Activated CD8-positive, alpha-beta T cell treated with anti-CD3 and anti-CD28 coated beads, Interleukin-2, amount 10 ng/mL, durations not matched to agents 7 days and 5 days (primary cell): Measurements from ENCODE around the gene HAPLN2. TPM values are rescaled to one million over a fixed set of nuclear protein-coding genes. Genes with fewer than 3 reads are reported as not detected.
"Not testable (repeated sequence)": the region's sequence is repeated elsewhere in the genome, so short reads cannot be mapped to it uniquely, and the experiment has no call there.

Experiments used
- ATAC-seq: fragments of 150-1000 bp; cut with Tn5 transposase; one replicate; pipeline ENCODE4 v1.10.0; 2021; ENCODE audit warnings: moderate library complexity
- CTCF ChIA-PET: fragments of 350-600 bp; sonication (Branson Sonifier 250); formaldehyde crosslinking; loops from one replicate; lab custom pipeline; 2021; ENCODE audit warnings: antibody characterized with exemption; lab: Charles Lee
- POLR2A ChIA-PET: fragments of 350-600 bp; sonication (Branson Sonifier 250); formaldehyde crosslinking; loops from one replicate; lab custom pipeline; 2021; ENCODE audit warnings: antibody characterized with exemption; lab: Charles Lee
- DNase-seq: peaks from one replicate; pipeline ENCODE4 v3.0.0-alpha.2; 2020
- H3K27ac Mint-ChIP-seq: one replicate; pipeline ENCODE4 v1.8.0; 2021; ENCODE audit warnings: mild to moderate bottlenecking, mixed read lengths
- H3K27me3 Mint-ChIP-seq: one replicate; pipeline ENCODE4 v1.8.0; 2021; ENCODE audit warnings: low read depth, mixed read lengths
- H3K36me3 Mint-ChIP-seq: one replicate; pipeline ENCODE4 v1.8.0; 2021; ENCODE audit warnings: low read depth, mixed read lengths
- H3K4me1 Mint-ChIP-seq: one replicate; pipeline ENCODE4 v1.8.0; 2021; ENCODE audit warnings: low read depth, mixed read lengths
- H3K4me3 Mint-ChIP-seq: one replicate; pipeline ENCODE4 v1.8.0; 2021; ENCODE audit warnings: mild to moderate bottlenecking, mixed read lengths
- H3K9me3 Mint-ChIP-seq: one replicate; pipeline ENCODE4 v1.8.0; 2022; ENCODE audit warnings: mixed read lengths; ENCODE audit not compliant: insufficient read depth
- total RNA-seq, 2 experiments: library from RNA; stranded (reverse); gene quantifications; one replicate each; pipeline ENCODE4 v1.2.3, GENCODE V29; 2021

HAPLN2 gene
- total RNA-seq, 2 experiments from 2014 or later: not detected

DNA sequence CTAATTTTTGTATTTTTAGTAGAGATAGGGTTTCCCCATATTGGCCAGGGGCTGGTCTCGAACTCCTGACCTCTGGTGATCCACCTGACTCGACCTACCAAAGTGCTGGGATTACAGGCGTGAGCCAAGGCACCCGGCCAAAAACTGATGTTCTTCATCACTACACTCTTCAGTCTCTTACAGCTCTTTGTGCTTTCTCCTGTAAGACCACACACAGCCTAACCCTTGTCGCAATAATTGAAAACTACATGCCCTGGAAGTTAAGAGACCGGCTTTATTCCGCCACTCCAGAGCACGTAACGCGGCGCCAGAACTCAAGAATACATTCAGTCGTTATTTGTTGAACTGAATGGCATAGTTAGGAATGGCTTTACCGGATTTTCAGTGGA lies 18.5 kb upstream of the HAPLN2 start:
- H3K4me3 Mint-ChIP-seq: peak overlapping the region; percentile 98
- ChIA-PET POLR2A (interaction anchor here (1.3 to 3.2 kb wide), 5 partner anchors 9 to 120 kb away, joined by 3 to 17 read pairs (median 5); partner anchors contain the start of genes MEF2D and NAXE), CTCF (interaction anchor here (0.8 to 4.0 kb wide), 15 partner anchors 8 to 215 kb away, joined by 3 to 19 read pairs (median 6); partner anchors contain the start of genes MEF2D and NAXE)
- peaks cover 37% of the 10 kb centered on the region for H3K4me1 Mint-ChIP-seq
- H3K9me3 Mint-ChIP-seq: no peaks in the 10 kb centered on the region
- ATAC-seq (peak; percentile 6), DNase-seq (no peak)
- peak overlapping the region; percentile 96 for H3K27ac Mint-ChIP-seq
- no peaks in the 10 kb centered on the region for H3K27me3 Mint-ChIP-seq
- H3K36me3 Mint-ChIP-seq: peaks cover 31% of the 10 kb centered on the region

DNA sequence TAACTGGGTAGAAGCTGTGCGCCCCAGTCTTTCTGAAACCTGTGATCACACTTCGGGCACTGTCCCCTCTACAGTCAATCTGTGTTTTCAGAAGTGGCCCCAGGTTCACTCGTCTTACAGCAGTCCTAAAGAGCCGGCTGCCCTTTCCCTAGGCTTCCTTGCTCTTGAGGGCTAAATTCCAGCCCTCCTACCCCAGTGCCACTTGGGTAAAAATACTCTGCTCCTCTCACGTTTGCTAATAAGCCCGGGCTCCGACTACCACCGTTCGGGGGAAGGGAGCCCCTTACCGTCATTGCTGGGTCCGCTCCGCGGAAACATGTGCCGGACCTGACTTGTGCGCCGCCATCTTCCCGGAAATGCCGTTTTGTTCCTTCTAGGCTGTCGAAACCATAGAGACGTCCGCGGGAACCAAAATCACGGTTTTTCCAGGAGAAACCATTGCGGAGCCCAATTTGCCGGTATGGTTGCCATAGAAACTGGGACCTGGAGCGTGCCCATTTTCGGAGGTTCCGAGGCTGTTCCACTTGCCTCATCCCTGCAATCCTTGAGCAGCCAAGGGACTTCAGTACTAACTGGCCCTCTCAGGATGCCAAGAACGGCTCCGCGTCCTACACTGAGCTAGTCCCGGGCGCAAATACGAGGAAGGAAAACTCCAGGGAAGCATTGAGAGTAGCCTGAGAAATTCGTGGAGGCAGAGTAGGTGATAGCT lies 17.9 kb upstream of the HAPLN2 start, which contains the start of gene GPATCH4:
Gene GPATCH4, minus strand, starts transcription at position 358 of the 709 bp plus-strand sequence.
- Mint-ChIP-seq H3K36me3 (peaks cover 26% of the 10 kb centered on the region), H3K4me3 (peak within 1 kb of the TSS; percentile 98), H3K27me3 (no peaks in the 10 kb centered on the region), H3K4me1 (peaks cover 37% of the 10 kb centered on the region), H3K27ac (peak within 1 kb of the TSS; percentile 96), H3K9me3 (no peaks in the 10 kb centered on the region)
- POLR2A ChIA-PET: interaction anchor here (0.6 to 3.2 kb wide), 11 partner anchors 10 to 120 kb away, joined by 3 to 17 read pairs (median 4); partner anchors contain the start of genes MEF2D and NAXE
- DNase-seq: peak; percentile 92
- CTCF ChIA-PET: interaction anchor here (0.8 to 4.0 kb wide), 14 partner anchors 10 to 215 kb away, joined by 3 to 19 read pairs (median 6); partner anchors contain the start of genes MEF2D and NAXE
- ATAC-seq: peak; percentile 84

DNA sequence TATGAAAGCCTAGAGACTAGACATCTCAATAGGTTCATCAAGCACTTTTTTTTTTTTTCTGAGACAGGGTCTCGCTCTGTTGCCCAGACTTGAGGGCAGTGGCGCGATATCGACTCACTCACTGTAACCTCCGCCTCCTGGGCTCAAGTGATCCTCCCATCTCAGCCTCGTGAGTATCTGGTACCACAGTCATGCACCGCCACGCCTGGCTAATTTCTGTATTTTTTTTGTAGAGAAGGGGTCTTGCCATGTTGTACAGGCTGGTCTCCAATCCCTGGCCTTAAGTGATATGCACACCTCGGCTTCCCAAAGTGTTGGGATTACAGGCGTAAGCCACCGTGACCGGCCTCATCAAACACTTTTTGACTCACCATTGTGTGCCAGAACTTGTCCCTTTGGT lies 17.3 kb upstream of the HAPLN2 start:
- peak overlapping the region; percentile 98 for H3K4me3 Mint-ChIP-seq
- ATAC-seq: peak; percentile 2
- ChIA-PET POLR2A (interaction anchor here (0.6 to 3.2 kb wide), 8 partner anchors 10 to 121 kb away, joined by 3 to 12 read pairs (median 4); partner anchors contain the start of genes MEF2D and NAXE), CTCF (interaction anchor here (1.0 to 4.0 kb wide), 7 partner anchors 10 to 216 kb away, joined by 3 to 19 read pairs (median 6); partner anchors contain the start of genes MEF2D and NAXE)
- peaks cover 24% of the 10 kb centered on the region for H3K36me3 Mint-ChIP-seq
- no peak for DNase-seq
- peak overlapping the region; percentile 96 for H3K27ac Mint-ChIP-seq
- no peaks in the 10 kb centered on the region for H3K9me3 Mint-ChIP-seq
- H3K4me1 Mint-ChIP-seq: peaks cover 37% of the 10 kb centered on the region
- peaks cover 3% of the 10 kb centered on the region for H3K27me3 Mint-ChIP-seq

DNA sequence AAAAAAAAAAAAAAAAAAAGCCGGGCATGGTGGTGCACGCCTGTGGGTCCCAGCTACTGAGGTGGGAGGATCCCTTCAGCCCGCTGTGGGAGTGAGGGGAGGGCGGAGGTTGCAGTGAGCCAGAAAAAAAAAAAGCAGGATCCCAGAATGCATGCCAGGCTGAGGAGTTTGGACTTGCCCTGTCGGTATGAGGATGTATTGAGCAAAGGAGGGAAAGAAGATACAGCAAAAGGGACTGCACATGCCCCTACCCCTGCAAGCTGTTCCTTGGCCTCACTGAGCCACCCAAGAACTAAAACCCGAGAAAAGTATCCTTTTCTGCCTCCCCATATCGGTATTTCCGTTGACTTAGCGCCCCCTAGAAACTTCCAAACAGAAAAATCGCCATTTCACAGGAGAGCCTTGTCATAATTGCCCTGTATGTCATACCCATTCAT lies 16.6 kb upstream of the HAPLN2 start:
- Mint-ChIP-seq H3K4me1 (peaks cover 40% of the 10 kb centered on the region), H3K4me3 (peak overlapping the region; percentile 16), H3K27ac (no peak overlapping the region), H3K9me3 (no peaks in the 10 kb centered on the region), H3K27me3 (peaks cover 3% of the 10 kb centered on the region), H3K36me3 (peaks cover 19% of the 10 kb centered on the region)
- ATAC-seq: no peak
- ChIA-PET CTCF (interaction anchor here (0.6 to 4.0 kb wide), 5 partner anchors 9 to 217 kb away, joined by 3 to 21 read pairs (median 6); partner anchors contain the start of gene NAXE), POLR2A (interaction anchor here (0.6 to 1.1 kb wide), 3 partner anchors 20 to 46 kb away, joined by 3 to 6 read pairs (median 4); no protein-coding TSS in a partner anchor)
- peak; percentile 37 for DNase-seq

DNA sequence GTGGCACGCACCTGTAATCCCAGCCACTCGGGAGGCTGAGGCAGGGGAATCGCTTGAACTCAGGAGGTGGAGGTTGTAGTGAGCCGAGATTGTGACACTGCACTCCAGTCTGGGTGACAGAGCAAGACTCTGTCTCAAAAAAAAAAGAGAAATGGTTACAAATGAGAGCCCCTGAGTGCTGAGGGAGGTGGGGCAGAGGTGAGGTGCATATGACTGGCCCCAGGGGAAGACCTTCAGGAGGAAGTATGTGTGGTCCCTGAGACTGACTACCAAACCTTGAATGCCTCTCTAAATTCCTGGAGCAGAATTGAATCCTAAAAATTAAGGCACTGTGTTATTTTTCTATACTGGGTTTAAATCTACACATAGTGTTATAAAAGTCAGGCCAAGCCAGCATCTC lies 11.9 kb upstream of the HAPLN2 start:
- POLR2A ChIA-PET, ATAC-seq, DNase-seq, H3K36me3 Mint-ChIP-seq, H3K27ac Mint-ChIP-seq, H3K9me3 Mint-ChIP-seq, H3K4me3 Mint-ChIP-seq: not testable (repeated sequence)
- CTCF ChIA-PET: interaction anchor here (0.8 to 2.1 kb wide), 16 partner anchors 8 to 221 kb away, joined by 4 to 57 read pairs (median 10); partner anchors contain the start of gene NAXE
- H3K4me1 Mint-ChIP-seq: peaks cover 20% of the 10 kb centered on the region
- H3K27me3 Mint-ChIP-seq: peaks cover 10% of the 10 kb centered on the region

DNA sequence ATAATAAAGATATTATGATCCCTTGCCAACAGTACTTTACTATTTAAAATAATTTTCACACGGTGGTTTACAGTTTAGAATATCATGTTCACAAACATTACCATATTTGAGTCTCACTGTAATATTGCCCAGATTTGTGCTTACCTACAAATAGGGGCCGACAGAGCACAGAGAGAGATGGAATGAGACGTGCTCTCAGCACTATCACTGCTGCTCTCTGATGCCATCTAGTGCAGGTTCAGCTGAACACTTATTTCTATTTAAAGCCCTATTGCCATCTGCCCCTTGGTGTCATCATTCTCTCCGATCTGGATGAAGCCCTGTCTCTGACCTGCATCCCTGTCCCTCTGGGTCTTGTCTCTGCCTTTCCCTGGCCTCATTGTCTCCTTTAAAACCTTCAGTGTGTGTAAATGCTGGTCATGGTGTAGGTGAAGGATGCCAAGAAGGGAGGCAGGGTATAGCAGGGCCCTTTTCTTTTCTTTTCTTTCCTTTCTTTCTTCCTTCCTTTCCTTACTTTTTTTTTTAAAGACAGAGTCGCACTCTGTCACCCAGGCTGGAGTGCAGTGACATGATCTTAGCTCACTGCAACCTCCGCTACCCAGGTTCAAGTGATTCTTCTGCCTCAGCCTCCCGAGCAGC lies 11.1 kb upstream of the HAPLN2 start:
- no peak overlapping the region for H3K27ac Mint-ChIP-seq
- peak; percentile 83 for DNase-seq
- ATAC-seq: peak; percentile 96
- ChIA-PET POLR2A (interaction anchor here (0.6 to 0.9 kb wide), 3 partner anchors 10 to 223 kb away, joined by 4 to 6 read pairs (median 4); no protein-coding TSS in a partner anchor), CTCF (interaction anchor here (0.8 to 2.1 kb wide), 40 partner anchors 9 to 230 kb away, joined by 3 to 57 read pairs (median 6); partner anchors contain the start of genes HAPLN2, IQGAP3, MEF2D and NAXE)
- H3K36me3 Mint-ChIP-seq: no peaks in the 10 kb centered on the region
- peaks cover 16% of the 10 kb centered on the region for H3K27me3 Mint-ChIP-seq
- H3K4me3 Mint-ChIP-seq: no peak overlapping the region
- no peaks in the 10 kb centered on the region for H3K9me3 Mint-ChIP-seq
- H3K4me1 Mint-ChIP-seq: peaks cover 15% of the 10 kb centered on the region

DNA sequence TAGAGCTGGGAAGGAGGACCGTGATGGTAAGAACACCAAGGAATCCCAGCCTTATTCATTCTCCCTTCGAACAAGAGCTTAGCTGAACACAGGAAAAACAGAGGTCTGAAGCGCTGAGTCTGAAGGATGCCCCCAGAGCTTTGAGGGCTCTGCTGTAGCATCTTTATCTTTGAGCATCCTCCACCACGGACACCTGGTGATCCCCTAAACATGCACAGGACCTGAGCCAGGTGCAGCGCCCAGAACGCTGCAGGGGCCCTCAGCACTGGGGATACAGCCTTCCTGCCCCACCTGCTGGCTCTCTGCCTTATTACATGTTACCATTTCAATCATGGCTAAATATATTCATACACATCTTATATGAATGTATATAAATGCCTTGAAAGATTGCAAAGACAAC lies 10.2 kb upstream of the HAPLN2 start:
- DNase-seq: peak; percentile 79
- ChIA-PET CTCF (interaction anchor here (0.8 to 2.1 kb wide), 36 partner anchors 8 to 230 kb away, joined by 3 to 57 read pairs (median 6); partner anchors contain the start of genes HAPLN2, IQGAP3, MEF2D and NAXE), POLR2A (interaction anchor here (0.9 kb wide), 1 partner anchor 224 kb away, joined by 4 read pairs; no protein-coding TSS in a partner anchor)
- Mint-ChIP-seq H3K4me1 (peaks cover 15% of the 10 kb centered on the region), H3K27ac (no peak overlapping the region), H3K27me3 (peaks cover 18% of the 10 kb centered on the region), H3K4me3 (no peak overlapping the region), H3K36me3 (no peaks in the 10 kb centered on the region), H3K9me3 (no peaks in the 10 kb centered on the region)
- peak; percentile 83 for ATAC-seq

DNA sequence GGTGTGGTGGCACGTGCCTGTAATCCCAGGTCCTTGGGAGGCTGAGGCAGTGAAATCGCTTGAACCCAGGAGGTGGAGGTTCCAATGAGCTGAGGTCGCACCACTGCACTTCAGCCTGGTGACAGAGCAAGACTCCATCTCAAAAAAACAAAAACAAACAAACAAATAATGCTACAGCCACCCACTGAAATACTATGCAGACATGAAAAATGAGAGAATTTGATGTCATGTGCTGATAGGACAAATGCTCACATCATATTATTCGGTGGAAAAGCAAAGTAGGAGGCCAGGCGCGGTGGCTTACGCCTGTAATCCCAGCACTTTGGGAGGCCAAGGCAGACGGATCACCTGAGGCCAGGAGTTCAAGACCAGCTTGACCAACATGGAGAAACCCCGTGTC lies 9.1 kb upstream of the HAPLN2 start:
- peaks cover 15% of the 10 kb centered on the region for H3K4me1 Mint-ChIP-seq
- CTCF ChIA-PET: interaction anchor here (0.7 to 5.6 kb wide), 4 partner anchors 28 to 225 kb away, joined by 3 to 38 read pairs (median 10); no protein-coding TSS in a partner anchor
- DNase-seq, ATAC-seq, H3K9me3 Mint-ChIP-seq, H3K36me3 Mint-ChIP-seq, H3K4me3 Mint-ChIP-seq, H3K27ac Mint-ChIP-seq: not testable (repeated sequence)
- peaks cover 24% of the 10 kb centered on the region for H3K27me3 Mint-ChIP-seq
- POLR2A ChIA-PET: interaction anchor here (0.5 kb wide), 1 partner anchor 227 kb away, joined by 3 read pairs; no protein-coding TSS in a partner anchor

DNA sequence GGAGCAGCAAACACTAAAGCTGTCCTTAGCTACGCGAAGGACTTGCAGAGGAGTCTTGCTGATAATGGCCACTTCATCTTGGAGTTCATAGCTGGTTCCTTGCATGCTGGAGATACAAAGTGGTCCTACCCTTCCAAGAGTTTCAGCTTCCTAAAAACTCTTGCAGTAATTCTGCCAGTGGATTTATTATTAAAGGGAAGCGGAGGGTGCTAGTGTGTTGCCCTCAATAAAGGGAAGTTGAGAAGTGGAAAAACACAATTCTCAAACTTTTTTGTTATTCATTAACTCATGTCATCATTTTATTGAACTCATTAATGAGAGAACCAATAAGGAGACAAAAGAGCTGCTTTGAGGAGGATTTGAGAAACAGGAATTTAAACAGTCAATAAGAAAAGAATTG lies 6.5 kb upstream of the HAPLN2 start:
- ChIA-PET POLR2A (no interaction called here), CTCF (interaction anchor here (0.7 to 5.6 kb wide), 14 partner anchors 10 to 227 kb away, joined by 3 to 38 read pairs (median 6); no protein-coding TSS in a partner anchor)
- Mint-ChIP-seq H3K36me3 (no peaks in the 10 kb centered on the region), H3K4me1 (peaks cover 11% of the 10 kb centered on the region), H3K27me3 (peaks cover 35% of the 10 kb centered on the region), H3K9me3 (no peaks in the 10 kb centered on the region), H3K4me3 (no peak overlapping the region), H3K27ac (no peak overlapping the region)
- no peak for DNase-seq
- ATAC-seq: no peak

DNA sequence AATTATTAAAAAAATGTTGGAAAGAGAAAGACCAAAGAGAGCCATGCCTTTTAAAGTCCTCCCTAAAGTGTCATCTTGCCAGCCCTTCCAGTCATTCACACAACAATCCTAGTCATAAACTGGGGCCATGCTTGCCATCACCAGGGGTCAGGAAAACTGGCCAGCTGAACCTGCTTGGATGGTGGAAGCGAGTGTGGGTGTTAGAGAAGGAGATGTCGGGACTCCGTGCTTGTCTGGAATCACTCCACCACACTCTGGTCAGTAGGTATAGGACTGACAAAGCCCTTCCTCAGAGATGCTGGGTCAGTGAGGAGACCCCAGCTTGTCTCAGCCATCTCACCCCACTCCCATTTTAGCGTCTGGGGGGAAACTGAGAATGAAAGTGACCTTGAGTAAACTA lies 3.3 kb upstream of the HAPLN2 start:
- ChIA-PET POLR2A (no interaction called here), CTCF (no interaction called here)
- Mint-ChIP-seq H3K4me3 (no peak overlapping the region), H3K4me1 (peaks cover 5% of the 10 kb centered on the region), H3K27me3 (peaks cover 58% of the 10 kb centered on the region), H3K27ac (no peak overlapping the region), H3K36me3 (no peaks in the 10 kb centered on the region), H3K9me3 (no peaks in the 10 kb centered on the region)
- ATAC-seq (no peak), DNase-seq (no peak)

DNA sequence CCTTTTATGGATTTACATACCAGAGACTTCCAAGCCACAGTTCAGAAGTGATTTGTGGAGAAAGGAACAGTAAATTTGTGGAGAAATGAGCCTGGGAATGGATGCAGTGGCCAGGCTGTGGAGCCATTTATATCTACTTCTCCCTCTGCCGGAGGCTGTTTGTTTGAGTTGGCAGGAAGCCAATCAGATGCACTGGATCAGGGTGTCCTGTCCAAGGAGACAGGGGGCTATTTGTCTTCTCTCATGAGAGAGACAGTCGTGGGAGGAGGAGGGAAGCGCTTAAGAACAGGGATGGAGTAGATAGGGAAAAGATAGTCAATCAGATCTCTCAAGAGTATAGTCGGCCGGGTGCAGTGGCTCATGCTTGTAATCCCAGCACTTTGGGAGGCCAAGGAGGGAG lies 2.8 kb upstream of the HAPLN2 start:
- POLR2A ChIA-PET: interaction anchor here (0.6 kb wide), 1 partner anchor 148 kb away, joined by 3 read pairs; no protein-coding TSS in a partner anchor
- no peak overlapping the region for H3K4me3 Mint-ChIP-seq
- no peak for ATAC-seq

More for the DNA sequence above, 2.8 kb upstream of the HAPLN2 start:
- no peaks in the 10 kb centered on the region for H3K9me3 Mint-ChIP-seq
- CTCF ChIA-PET: interaction anchor here (1.1 to 2.0 kb wide), 3 partner anchors 8 to 231 kb away, joined by 4 to 8 read pairs (median 5); no protein-coding TSS in a partner anchor
- H3K27me3 Mint-ChIP-seq: peaks cover 60% of the 10 kb centered on the region
- no peak overlapping the region for H3K27ac Mint-ChIP-seq
- peaks cover 5% of the 10 kb centered on the region for H3K4me1 Mint-ChIP-seq
- no peak for DNase-seq
- no peaks in the 10 kb centered on the region for H3K36me3 Mint-ChIP-seq
